LNCaP clone FGC (cell line): ENCODE measurements around the gene CBX1.

Experiments
- DNase-seq: peaks from one replicate; pipeline ENCODE4 v3.0.0-alpha.2; 2011; ENCODE audit warnings: low read depth
- H3K4me3 ChIP-seq: 2 replicates; pipeline ENCODE4 v1.5.1; 2011; ENCODE audit warnings: mild to moderate bottlenecking, low read depth, low read length, control low read depth
- CTCF ChIP-seq: IDR thresholded peaks from 2 replicates; pipeline ENCODE4 v1.5.1; 2012; ENCODE audit warnings: mild to moderate bottlenecking; ENCODE audit not compliant: control insufficient read depth, insufficient read depth; ENCODE audit errors: extremely low read depth

Gene CBX1

GRCh38 chr17:48045316-48046001 is 55.8 kb downstream of the CBX1 start:
- TF ChIP-seq CTCF: no peak
- DNase-seq: no peak
- no peak overlapping the region for H3K4me3 ChIP-seq

GRCh38 chr17:48044851-48045250 is 56.4 kb downstream of the CBX1 start:
- H3K4me3 ChIP-seq: no peak overlapping the region
- no peak for DNase-seq
- TF ChIP-seq CTCF: no peak

DNA sequence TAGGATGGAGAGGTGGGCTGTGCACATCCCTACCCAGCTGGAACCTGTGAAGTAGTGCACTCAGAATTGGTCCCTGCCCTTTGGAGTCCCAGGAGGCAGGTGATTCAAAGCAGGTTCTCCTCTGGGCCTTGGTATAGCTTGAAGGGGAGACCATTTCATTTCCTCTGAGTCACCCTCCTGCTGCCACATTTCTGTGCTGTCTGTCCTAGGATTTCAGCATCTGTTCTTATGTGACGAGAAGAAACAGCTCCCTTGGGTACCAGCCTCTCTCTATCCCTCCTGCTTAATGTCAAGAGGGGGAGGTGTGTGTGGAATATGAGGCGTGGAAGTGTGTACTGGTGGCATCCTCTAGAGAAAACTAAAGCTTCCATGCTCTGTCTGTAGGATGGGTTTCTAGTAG is 58.1 kb downstream of the CBX1 start:
- DNase-seq: no peak
- no peak overlapping the region for H3K4me3 ChIP-seq
- TF ChIP-seq CTCF: no peak

- no peak for DNase-seq
- no peak for TF ChIP-seq CTCF
- H3K4me3 ChIP-seq: no peak overlapping the region
These were observed 62.6 kb downstream of the CBX1 start for GRCh38 chr17:48038687-48039086.

DNA sequence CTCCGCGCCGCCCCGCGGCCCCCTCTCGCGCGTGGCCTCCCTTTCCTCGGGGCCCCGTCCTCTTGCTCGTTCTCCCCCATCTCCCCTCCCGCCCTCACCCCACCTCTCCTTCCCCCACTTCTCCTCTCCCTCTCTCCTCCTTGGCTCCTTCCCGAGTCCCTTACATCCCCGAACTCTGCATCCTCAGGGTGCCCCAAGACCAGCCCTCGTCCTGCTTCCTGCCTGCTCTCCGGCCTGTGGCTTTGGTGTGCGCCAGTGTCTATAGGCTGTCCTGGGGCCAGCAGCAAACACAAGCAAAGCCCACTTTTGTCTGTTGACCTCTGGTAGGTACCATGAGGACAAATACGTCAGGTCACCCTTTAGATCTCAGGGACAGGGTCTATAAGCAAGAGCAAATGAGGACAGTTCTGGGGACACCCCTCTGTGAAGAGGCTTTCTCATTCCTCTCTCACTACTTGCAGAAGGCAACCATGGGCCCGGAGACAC is 63.4 kb downstream of the CBX1 start:
- H3K4me3 ChIP-seq: no peak overlapping the region
- no peak for DNase-seq
- TF ChIP-seq CTCF: no peak

GRCh38 chr17:48037036-48037837 is 64.0 kb downstream of the CBX1 start, which contains the start of gene COPZ2:
Gene COPZ2 (minus strand): TSS chr17:48037797. CDS start chr17:48037777, 20 bp downstream.
- H3K4me3 ChIP-seq: no peak within 1 kb of the TSS
- no peak for DNase-seq
- no peak for TF ChIP-seq CTCF
